Kidney epithelial cell (primary cell): ENCODE measurements around the gene AZU1. TPM values are rescaled to one million over a fixed set of nuclear protein-coding genes. Genes with fewer than 3 reads are reported as not detected.
"Not testable (repeated sequence)": the region's sequence is repeated elsewhere in the genome, so short reads cannot be mapped to it uniquely, and the experiment has no call there.

ENCODE experiments used
- DNase-seq: peaks from one replicate; pipeline ENCODE4 v3.0.0-alpha.2; 2010; ENCODE audit warnings: low read depth
- H3K27me3 ChIP-seq: 2 replicates; pipeline ENCODE4 v1.6.0; 2011; ENCODE audit warnings: low read length; ENCODE audit not compliant: control insufficient read depth, insufficient read depth
- H3K36me3 ChIP-seq: 2 replicates; pipeline ENCODE4 v1.5.1; 2011; ENCODE audit warnings: low read length; ENCODE audit not compliant: control insufficient read depth, insufficient read depth
- H3K4me3 ChIP-seq: 2 replicates; pipeline ENCODE4 v1.5.1; 2011; ENCODE audit warnings: low read depth, mild to moderate bottlenecking, control low read depth, low read length
- total RNA-seq: library from RNA; depleted of rRNA; stranded (reverse); fragments of >200 nt; gene quantifications from 2 replicates; pipeline ENCODE4 v1.2.3, GENCODE V29; 2015
- TF ChIP-seq, protein P1 (sequence below): IDR thresholded peaks from 2 replicates; pipeline ENCODE4 v1.5.1; 2011; ENCODE audit warnings: mild to moderate bottlenecking, moderate library complexity, low read length, control low read depth, inconsistent platforms; ENCODE audit not compliant: insufficient read depth, poor library complexity, severe bottlenecking

The AZU1 gene
- total RNA-seq, 1 donor from 2014 or later, result not detected

DNA sequence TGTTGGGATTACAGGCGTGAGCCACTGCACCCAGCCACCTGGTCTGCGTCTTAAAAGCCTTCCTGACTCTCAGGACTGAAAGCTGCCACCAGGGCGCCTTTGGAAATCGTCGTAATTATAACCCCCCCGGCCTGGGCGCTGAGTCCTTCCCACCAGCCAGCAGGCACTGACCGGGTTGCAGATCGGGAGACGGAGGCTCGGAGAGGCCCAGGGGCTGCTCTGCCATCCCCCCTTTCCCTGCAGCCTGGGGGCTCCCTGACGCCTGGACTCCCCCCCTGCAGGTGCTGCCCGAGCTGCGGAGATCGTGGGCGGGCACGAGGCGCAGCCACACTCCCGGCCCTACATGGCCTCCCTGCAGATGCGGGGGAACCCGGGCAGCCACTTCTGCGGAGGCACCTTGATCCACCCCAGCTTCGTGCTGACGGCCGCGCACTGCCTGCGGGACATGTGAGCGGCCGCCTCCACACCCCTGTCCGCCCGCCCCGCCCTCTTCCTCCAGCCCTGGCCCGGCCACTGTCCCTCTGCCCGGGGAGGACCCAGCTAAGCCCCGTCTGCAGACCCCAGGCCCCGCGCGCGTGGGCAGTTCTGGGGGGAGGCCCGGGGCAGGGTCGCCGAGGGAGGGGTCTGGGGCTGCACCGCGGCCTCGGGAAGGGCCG, 15.7 kb downstream of the AZU1 start:
- Histone ChIP-seq H3K27me3 (peaks cover 48% of the 10 kb centered on the region), H3K4me3 (no peak overlapping the region), H3K36me3 (no peaks in the 10 kb centered on the region)
- DNase-seq, result no peak
- TF ChIP-seq, protein P1, sequence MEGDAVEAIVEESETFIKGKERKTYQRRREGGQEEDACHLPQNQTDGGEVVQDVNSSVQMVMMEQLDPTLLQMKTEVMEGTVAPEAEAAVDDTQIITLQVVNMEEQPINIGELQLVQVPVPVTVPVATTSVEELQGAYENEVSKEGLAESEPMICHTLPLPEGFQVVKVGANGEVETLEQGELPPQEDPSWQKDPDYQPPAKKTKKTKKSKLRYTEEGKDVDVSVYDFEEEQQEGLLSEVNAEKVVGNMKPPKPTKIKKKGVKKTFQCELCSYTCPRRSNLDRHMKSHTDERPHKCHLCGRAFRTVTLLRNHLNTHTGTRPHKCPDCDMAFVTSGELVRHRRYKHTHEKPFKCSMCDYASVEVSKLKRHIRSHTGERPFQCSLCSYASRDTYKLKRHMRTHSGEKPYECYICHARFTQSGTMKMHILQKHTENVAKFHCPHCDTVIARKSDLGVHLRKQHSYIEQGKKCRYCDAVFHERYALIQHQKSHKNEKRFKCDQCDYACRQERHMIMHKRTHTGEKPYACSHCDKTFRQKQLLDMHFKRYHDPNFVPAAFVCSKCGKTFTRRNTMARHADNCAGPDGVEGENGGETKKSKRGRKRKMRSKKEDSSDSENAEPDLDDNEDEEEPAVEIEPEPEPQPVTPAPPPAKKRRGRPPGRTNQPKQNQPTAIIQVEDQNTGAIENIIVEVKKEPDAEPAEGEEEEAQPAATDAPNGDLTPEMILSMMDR, result no peak

DNA sequence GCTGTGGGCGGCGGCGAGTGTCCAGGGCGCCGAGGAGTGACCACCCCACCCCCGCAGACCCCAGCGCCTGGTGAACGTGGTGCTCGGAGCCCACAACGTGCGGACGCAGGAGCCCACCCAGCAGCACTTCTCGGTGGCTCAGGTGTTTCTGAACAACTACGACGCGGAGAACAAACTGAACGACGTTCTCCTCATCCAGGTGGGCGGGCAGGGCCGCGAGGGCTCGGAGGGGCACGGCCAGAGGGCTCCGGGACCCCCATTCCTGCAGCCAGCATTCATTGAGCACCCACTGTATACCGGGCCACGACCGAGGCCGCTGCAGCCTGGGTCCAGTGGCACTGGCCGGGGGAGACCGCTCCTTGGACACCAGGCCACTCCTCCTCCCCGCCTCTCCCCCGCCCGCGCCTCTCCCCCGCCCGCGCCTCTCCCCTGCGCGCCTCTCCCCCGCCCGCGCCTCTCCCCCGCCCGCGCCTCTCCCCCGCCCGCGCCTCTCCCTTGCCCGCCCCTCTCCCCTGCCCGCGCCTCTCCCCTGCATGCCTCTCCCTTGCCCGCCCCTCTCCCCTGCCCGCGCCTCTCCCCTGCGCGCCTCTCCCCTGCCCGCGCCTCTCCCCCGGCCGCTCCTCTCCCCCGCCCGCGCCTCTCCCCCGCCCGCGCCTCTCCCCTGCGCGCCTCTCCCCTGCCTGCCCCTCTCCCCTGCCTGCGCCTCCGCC, 16.4 kb downstream of the AZU1 start:
- H3K4me3 ChIP-seq, result no peak overlapping the region

GRCh38 chr19:844546-844971, 16.9 kb downstream of the AZU1 start:
- H3K27me3 ChIP-seq, result peaks cover 53% of the 10 kb centered on the region
- TF ChIP-seq, protein P1, result no peak

More for the DNA sequence above, 16.4 kb downstream of the AZU1 start:
- Histone ChIP-seq H3K27me3 (peaks cover 50% of the 10 kb centered on the region), H3K36me3 (no peaks in the 10 kb centered on the region)
- DNase-seq, result no peak
- TF ChIP-seq, protein P1, result no peak

GRCh38 chr19:845707-846521, 18.3 kb downstream of the AZU1 start:
- H3K27me3 ChIP-seq, result peaks cover 55% of the 10 kb centered on the region
- TF ChIP-seq, protein P1, result no peak
- no peaks in the 10 kb centered on the region for H3K36me3 ChIP-seq
- no peak overlapping the region for H3K4me3 ChIP-seq
- DNase-seq, result no peak

More at GRCh38 chr19:844546-844971, 16.9 kb downstream of the AZU1 start:
- Histone ChIP-seq H3K36me3 (no peaks in the 10 kb centered on the region), H3K4me3 (no peak overlapping the region)
- DNase-seq, result no peak

GRCh38 chr19:848386-848921, 20.8 kb downstream of the AZU1 start:
- no peak overlapping the region for H3K4me3 ChIP-seq
- TF ChIP-seq, protein P1, result no peak
- DNase-seq, result no peak
- H3K36me3 ChIP-seq, result no peaks in the 10 kb centered on the region
- H3K27me3 ChIP-seq, result peaks cover 66% of the 10 kb centered on the region

GRCh38 chr19:849195-849594, 21.6 kb downstream of the AZU1 start:
- not testable (repeated sequence) for H3K4me3 ChIP-seq, H3K36me3 ChIP-seq, DNase-seq
- peaks cover 60% of the 10 kb centered on the region for H3K27me3 ChIP-seq
